ENCODE results near the gene LAMB2.

DNA sequence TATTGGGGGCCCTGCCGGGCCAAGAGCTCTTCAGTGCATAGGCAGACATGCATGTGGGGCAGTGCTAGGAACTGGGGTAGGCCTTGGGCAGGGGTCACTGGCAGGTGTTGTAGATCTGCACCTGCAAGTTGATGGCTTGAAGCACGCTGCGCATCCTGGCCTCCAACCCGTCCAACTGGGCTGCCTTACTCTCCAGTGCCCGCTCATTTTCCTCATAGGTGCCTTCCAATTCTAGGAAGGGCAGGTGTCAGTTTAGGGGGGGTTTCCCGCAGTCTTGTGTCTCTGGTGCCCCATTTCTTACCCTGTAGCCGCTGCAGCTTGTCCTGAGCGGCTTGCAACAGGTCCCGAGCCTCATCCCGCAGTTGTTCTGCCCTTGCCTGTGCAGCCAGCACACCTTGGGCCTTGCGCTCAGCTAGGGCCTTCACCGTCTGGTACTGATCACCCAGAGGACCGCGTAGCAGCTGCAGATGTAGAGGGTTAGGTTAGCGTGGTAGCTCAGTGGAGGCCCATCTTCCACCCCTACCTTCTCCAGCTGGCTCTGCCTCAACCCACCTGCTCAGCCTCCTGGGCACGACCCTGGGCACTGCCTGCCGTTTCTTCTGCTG is 11.6 kb downstream of the LAMB2 start:
- TF ChIP-seq, protein P1, sequence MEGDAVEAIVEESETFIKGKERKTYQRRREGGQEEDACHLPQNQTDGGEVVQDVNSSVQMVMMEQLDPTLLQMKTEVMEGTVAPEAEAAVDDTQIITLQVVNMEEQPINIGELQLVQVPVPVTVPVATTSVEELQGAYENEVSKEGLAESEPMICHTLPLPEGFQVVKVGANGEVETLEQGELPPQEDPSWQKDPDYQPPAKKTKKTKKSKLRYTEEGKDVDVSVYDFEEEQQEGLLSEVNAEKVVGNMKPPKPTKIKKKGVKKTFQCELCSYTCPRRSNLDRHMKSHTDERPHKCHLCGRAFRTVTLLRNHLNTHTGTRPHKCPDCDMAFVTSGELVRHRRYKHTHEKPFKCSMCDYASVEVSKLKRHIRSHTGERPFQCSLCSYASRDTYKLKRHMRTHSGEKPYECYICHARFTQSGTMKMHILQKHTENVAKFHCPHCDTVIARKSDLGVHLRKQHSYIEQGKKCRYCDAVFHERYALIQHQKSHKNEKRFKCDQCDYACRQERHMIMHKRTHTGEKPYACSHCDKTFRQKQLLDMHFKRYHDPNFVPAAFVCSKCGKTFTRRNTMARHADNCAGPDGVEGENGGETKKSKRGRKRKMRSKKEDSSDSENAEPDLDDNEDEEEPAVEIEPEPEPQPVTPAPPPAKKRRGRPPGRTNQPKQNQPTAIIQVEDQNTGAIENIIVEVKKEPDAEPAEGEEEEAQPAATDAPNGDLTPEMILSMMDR (IDR thresholded peaks at IDR 0.05) = no peak
- TF ChIP-seq POLR2A (IDR thresholded peaks at IDR 0.05) = no peak
